Measurements from ENCODE around the gene ARHGAP45.

- no peak for TF ChIP-seq CTCF (IDR thresholded peaks at IDR 0.05; ENCODE audit: low read depth, low read length)
- no peak for TF ChIP-seq EZH2phosphoT487 (IDR thresholded peaks at IDR 0.05; ENCODE audit: low read depth)
Measured at GRCh38 chr19:1093811-1094553, 27.0 kb downstream of the ARHGAP45 start.
